Stimulated activated CD4-positive, alpha-beta T cell treated with anti-CD3 and anti-CD28 coated beads, Interleukin-12 subunit alpha, Interleukin-12 subunit beta, amount 100 ng/mL, for 24 hours (primary cell): ENCODE data around the gene ARHGAP18.

ENCODE experiments used
- DNase-seq, 2 experiments: peaks; one replicate each; pipeline ENCODE4 v3.0.0-alpha.2; 2020; ENCODE audit warnings: low read depth in 2 of 2

Gene ARHGAP18

DNA sequence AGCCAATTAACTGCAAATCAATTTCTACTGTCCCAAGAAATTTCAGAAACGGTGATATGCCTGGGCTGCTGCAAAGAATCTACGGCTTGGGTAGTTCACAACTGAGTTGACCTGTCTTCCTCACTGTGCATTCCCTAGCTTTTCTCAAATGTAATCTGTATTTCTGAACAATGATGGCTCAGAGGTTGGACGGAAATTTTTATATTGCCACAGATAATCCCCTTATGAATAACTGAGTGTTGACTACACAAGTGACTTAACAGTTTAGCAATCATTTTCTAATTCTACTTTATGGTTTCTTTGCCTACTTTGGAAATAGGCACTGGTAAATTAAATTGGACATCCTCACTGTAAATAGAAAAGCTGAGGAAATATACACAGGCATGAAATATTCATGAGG lies 94.5 kb downstream of the ARHGAP18 start:
- DNase-seq, result no peak

DNA sequence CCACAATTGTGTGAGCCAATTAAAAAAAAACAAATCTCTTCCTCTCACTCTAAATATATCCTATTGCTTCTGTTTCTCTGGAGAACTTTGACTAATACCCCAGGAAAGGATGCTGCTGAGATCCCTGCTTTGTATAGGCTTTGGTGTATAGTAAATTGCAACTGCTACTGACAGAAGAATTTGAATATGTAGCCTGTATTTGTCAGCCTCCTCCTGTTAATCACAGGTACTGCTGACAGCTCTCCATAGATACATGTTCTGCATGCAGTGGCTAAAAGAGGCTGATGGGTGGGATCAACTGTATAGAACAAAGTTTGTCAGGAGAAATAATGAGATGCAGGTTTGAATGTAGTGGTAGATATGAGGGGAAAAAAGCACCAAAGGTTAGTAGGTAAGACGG lies 95.0 kb downstream of the ARHGAP18 start:
- DNase-seq, result no peak

- no peak for DNase-seq
Observed at GRCh38 chr6:129614464-129614863, 95.5 kb downstream of the ARHGAP18 start.

DNA sequence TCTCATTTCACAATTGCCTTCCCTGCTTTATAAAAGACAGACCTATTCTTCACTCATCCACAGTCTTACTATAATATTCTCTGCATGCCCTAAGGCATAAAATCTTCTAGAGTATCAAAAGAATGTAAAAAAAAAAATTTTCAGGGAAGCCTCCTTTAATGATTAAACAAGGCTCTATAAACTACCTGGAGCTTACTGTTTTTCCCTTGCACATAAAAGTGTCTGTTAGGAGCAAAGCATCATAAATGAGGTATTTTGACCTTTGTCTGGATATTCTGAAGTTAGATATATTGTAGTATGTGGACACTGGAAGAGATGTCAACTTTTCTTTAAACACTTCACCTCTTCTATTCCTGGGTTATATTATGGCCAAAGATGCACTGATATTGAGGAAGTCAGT lies 97.5 kb downstream of the ARHGAP18 start:
- no peak for DNase-seq

GRCh38 chr6:129609635-129610034 lies 100.3 kb downstream of the ARHGAP18 start:
- no peak for DNase-seq

DNA sequence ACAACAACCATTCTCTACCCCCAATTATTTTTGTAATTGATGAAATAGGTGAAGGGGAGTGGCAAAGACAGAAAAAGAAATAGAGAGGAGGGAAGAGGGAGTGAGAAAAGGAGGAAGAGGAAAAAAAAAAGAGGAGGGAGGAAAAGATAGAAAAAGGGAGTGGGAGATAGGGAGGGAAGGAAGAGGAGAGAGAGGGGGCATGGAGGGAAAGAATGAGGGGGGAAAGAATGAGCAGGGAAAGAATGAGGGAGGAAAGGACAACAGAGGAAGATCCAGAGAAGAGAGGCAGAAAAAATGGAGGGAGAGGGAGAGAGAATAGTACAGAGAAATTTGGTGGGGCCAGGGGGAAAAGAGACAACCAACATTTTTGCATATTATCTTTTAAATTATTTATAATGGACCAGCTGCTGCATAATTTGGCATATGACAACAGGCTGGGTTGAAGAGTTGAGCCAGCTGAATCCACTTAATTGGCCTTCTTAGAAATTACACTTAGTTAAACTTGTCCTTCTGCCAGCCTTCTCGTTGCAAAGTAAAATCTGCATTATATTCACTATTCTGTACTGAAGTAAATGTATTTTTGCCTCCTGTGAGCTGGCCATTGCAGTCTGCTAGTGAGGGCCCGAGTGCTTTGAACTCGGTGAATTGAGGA lies 101.0 kb downstream of the ARHGAP18 start:
- no peak for DNase-seq

DNA sequence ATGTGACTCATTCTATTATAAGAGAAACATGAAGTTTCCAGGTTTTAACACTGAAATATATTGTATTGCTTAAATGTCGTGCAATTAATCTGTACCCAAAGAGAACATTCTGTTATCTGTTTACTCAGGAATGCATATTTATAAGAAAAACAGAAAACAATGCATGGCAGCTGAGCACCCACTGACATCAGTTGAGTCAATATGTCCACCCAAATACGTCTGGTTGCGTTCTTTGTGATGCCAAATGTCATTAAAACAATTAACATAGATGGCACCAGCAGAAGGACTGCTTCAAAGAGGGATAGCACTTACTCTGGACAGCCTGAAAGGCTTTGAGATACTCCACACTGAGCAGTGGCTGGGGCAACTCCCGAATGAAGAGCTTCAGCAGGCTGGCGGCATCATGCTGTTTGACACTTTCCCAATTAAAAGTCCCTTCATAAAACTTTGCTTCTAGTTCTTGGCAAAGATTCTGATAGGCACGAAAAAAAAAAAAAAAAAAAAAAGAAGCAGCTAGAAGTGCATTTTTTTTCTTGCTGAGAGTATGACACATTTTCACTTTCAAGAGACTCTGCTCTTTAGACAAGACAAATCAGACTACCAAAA lies 102.3 kb downstream of the ARHGAP18 start:
- DNase-seq, result no peak

- no peak for DNase-seq
Observed at GRCh38 chr6:129606664-129607063, 103.3 kb downstream of the ARHGAP18 start.

GRCh38 chr6:129605967-129606366 lies 104.0 kb downstream of the ARHGAP18 start:
- no peak for DNase-seq

- no peak for DNase-seq
Observed at GRCh38 chr6:129605095-129605494, 104.9 kb downstream of the ARHGAP18 start.

GRCh38 chr6:129604321-129604720 lies 105.7 kb downstream of the ARHGAP18 start:
- DNase-seq, result no peak

- DNase-seq, result no peak
Observed at GRCh38 chr6:129603741-129604140, 106.2 kb downstream of the ARHGAP18 start.

GRCh38 chr6:129601323-129601722 lies 108.7 kb downstream of the ARHGAP18 start:
- DNase-seq, result no peak

DNA sequence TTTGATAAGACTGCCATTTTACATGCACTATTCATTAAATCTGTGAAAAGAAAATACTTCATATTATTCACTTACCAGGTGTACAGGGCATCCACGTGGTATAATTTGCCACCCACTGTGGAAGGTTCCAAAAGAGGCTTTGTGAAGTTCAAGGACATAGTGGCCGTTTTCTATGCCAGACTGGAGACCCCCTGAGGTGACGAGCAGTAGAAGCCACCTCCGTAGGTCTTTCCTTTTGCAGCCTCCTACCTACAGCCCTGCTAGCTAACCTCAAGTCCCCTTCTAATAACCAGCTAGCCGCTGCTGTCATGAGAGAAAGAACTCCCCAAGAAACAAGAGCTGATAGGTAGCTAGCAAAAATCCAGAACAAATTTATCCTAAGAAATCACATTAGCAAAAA lies 110.5 kb downstream of the ARHGAP18 start:
- no peak for DNase-seq

- no peak for DNase-seq
Observed at GRCh38 chr6:129598244-129599187, 111.5 kb downstream of the ARHGAP18 start.

DNA sequence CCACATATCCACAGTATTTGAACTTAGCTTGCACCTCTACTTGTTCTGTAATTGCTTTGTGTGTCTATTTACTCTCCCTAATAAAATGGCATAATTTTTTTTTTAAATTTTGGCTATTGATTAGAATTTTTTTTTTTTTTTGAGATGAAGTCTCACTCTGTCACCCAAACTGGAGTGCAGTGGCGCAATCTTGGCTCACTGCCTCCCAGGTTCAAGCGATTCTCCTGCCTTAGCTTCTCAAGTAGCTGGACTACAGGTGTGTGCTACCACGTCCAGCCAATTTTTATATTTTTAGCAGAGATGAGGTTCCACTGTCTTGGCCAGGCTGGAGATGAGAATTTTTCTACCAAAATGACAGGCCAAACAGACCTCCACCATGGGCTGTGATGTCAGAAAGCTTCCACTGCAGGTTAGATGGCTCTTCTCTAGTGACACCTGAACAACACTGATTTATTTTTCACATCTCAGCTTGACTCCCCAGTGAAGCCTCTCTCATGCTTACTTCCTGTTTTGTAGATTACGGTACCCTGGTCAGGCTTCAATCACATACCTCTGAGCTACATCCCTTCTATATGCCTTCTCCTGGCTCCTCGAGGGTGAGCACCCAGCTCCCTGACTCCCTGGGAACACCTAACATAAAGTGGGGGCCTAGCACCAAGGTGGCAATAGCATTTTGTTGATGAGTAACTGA lies 112.8 kb downstream of the ARHGAP18 start:
- no peak for DNase-seq

GRCh38 chr6:129596522-129596921 lies 113.5 kb downstream of the ARHGAP18 start:
- no peak for DNase-seq

DNA sequence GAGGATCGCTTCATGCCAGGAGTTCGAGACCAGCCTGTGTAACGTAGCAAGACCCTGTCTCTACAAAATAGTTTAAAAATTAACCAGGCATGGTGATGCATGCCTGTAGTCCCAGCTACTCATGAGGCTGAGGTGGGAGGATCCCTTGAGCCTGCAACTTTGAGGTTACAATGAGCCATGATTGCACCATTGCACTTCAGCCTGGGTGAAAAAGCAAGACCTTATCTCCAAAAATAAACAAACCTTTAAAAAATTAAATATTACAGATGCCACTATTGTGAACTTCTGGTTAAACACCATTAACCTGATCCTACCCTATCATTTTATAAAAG lies 116.8 kb downstream of the ARHGAP18 start:
- no peak for DNase-seq

- no peak for DNase-seq
Observed at GRCh38 chr6:129592516-129593232, 117.3 kb downstream of the ARHGAP18 start.

- no peak for DNase-seq
Observed at GRCh38 chr6:129590408-129591022, 119.5 kb downstream of the ARHGAP18 start.

GRCh38 chr6:129586815-129587214 lies 123.2 kb downstream of the ARHGAP18 start:
- DNase-seq, result no peak
